Measurements from ENCODE around the gene TFCP2L1. TPM values are rescaled to one million over a fixed set of nuclear protein-coding genes. Genes with fewer than 3 reads are reported as not detected.

Gene TFCP2L1
- total and polyA plus RNA-seq, 2 donors (not counting 3 experiments of a cell fraction or from before 2014, with no cell fraction given), result not detected

DNA sequence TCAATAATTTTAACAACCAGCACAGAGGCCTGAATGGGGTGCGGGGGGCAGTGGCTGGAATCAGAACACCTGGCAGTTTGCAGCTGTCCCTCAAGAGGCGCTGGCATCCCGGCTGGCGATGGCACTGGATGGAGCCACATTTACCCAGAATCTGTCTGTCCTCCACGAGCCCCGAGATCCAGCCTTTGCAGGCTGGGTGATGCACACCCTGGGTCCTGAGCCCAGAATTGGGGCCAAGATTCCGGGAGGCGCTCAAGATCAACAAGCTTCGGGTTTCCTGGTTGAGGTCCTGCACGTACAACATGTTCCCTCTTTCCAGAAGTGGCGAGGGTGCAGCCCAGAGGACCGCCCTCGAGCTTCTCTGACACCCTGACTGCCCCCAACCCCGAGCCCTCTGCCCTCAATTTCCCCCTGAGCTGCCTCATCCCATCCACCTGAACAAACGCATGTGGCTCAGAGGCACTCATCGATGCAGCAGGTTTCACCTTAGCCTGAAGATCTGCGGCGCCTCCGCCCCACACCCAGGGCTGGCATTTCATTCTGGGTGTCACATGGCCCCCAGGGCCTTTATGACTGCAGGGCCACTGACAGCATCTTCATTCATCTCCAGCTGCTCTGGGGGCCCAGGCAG, 97.5 kb downstream of the TFCP2L1 start:
- no peak for DNase-seq (ENCODE audit: low read depth, low spot score)
- Histone ChIP-seq H3K27ac (ENCODE audit: insufficient read depth, low read depth, low read length) (no peak overlapping the region), H3K4me1 (ENCODE audit: control insufficient read depth, extremely low read depth, insufficient read depth, low read length) (no peaks in the 10 kb centered on the region), H3K79me2 (ENCODE audit: control insufficient read depth, insufficient read depth, low read length) (no peaks in the 10 kb centered on the region), H3K9ac (replicated peaks; ENCODE audit: extremely low read depth, insufficient read depth, low read length) (no peak overlapping the region), H3K4me2 (ENCODE audit: insufficient read depth, low read length) (no peak overlapping the region), H3K9me1 (replicated peaks; ENCODE audit: control insufficient read depth, extremely low read depth, insufficient read depth, low read length) (no peaks in the 10 kb centered on the region), H3K4me3 (replicated peaks in 1 of 3; ENCODE audit: insufficient read depth in 1 of 3, low read depth in 1 of 3, low read length in 3 of 3) (no peak overlapping the region), H2AFZ (ENCODE audit: low read depth, low read length) (no peak overlapping the region), H3K36me3 (ENCODE audit: control insufficient read depth in 2 of 2, extremely low read depth in 1 of 2, insufficient read depth in 2 of 2, low read length in 2 of 2) (no peaks in the 10 kb centered on the region), H3K27me3 (ENCODE audit: control insufficient read depth in 2 of 2, insufficient read depth in 2 of 2, low read length in 2 of 2) (no peaks in the 10 kb centered on the region), H4K20me1 (replicated peaks; ENCODE audit: control insufficient read depth, extremely low read depth, insufficient read depth, low read length) (no peaks in the 10 kb centered on the region), H3K9me3 (replicated peaks; ENCODE audit: control insufficient read depth, insufficient read depth, low read length) (no peaks in the 10 kb centered on the region)
- no peak for FAIRE-seq
- intact Hi-C loops (cut with micrococcal nuclease), result no loop called here
- CTCF ChIA-PET, result no interaction called here
- dilution Hi-C loops (cut with MboI; ENCODE audit: extremely low pct_ligation_motif_present, low sequenced_read_pairs), result no loop called here
- BruUV-seq (replicated peaks), result no TSS peak
- TF ChIP-seq, protein P1, sequence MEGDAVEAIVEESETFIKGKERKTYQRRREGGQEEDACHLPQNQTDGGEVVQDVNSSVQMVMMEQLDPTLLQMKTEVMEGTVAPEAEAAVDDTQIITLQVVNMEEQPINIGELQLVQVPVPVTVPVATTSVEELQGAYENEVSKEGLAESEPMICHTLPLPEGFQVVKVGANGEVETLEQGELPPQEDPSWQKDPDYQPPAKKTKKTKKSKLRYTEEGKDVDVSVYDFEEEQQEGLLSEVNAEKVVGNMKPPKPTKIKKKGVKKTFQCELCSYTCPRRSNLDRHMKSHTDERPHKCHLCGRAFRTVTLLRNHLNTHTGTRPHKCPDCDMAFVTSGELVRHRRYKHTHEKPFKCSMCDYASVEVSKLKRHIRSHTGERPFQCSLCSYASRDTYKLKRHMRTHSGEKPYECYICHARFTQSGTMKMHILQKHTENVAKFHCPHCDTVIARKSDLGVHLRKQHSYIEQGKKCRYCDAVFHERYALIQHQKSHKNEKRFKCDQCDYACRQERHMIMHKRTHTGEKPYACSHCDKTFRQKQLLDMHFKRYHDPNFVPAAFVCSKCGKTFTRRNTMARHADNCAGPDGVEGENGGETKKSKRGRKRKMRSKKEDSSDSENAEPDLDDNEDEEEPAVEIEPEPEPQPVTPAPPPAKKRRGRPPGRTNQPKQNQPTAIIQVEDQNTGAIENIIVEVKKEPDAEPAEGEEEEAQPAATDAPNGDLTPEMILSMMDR (IDR thresholded peaks at IDR 0.05; ENCODE audit: extremely low read depth in 1 of 2, insufficient read depth in 1 of 2, low read depth in 1 of 2, low read length in 2 of 2), result no peak
- TF ChIP-seq EZH2 (IDR thresholded peaks at IDR 0.05; ENCODE audit: borderline replicate concordance, low read depth, low read length, severe bottlenecking), result no peak
- no peak for TF ChIP-seq GATA2 (IDR thresholded peaks at IDR 0.05; ENCODE audit: insufficient read depth, insufficient read length, low read depth, low read length)
- TF ChIP-seq, protein P2, sequence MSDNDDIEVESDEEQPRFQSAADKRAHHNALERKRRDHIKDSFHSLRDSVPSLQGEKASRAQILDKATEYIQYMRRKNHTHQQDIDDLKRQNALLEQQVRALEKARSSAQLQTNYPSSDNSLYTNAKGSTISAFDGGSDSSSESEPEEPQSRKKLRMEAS (IDR thresholded peaks at IDR 0.05; ENCODE audit: insufficient read depth, insufficient read length), result no peak
- no peak for TF ChIP-seq POLR2A (IDR thresholded peaks at IDR 0.05; ENCODE audit: low read depth, low read length)
- TF ChIP-seq FOS (IDR thresholded peaks at IDR 0.05; ENCODE audit: borderline replicate concordance, insufficient read depth, low read length), result no peak
- TF ChIP-seq JUN (IDR thresholded peaks at IDR 0.05; ENCODE audit: borderline replicate concordance, insufficient read depth, insufficient read length, low read depth), result no peak
- no peak for TF ChIP-seq POLR2AphosphoS5 (IDR thresholded peaks at IDR 0.05; ENCODE audit: insufficient read depth, low read depth, low read length)
- no peak for TF ChIP-seq MYC (IDR thresholded peaks at IDR 0.05; ENCODE audit: low read depth, low read length)
- POLR2A ChIA-PET, result no interaction called here

Data from endothelial cell of umbilical vein (primary cell).